Measurements from ENCODE around the gene NRCAM.

NRCAM gene

GRCh38 chr7:108268200-108268820 lies 187.9 kb downstream of the NRCAM start:
- Histone ChIP-seq H3K36me3 (ENCODE audit: control insufficient read depth, insufficient read depth, low read length) (no peaks in the 10 kb centered on the region), H3K9me3 (ENCODE audit: control insufficient read depth, low read length) (no peaks in the 10 kb centered on the region), H3K9ac (no peak overlapping the region), H3K4me1 (peaks cover 11% of the 10 kb centered on the region), H3K4me3 (ENCODE audit: low read depth, low read length) (no peak overlapping the region), H3K27me3 (ENCODE audit: control insufficient read depth, insufficient read depth, low read length) (no peaks in the 10 kb centered on the region), H3K4me2 (ENCODE audit: low read length) (no peak overlapping the region), H2AFZ (no peak overlapping the region), H3K27ac (no peak overlapping the region), H3K79me2 (no peaks in the 10 kb centered on the region)
- no peak for TF ChIP-seq CTCF (IDR thresholded peaks at IDR 0.05)

GRCh38 chr7:108267615-108268014 lies 188.6 kb downstream of the NRCAM start:
- Histone ChIP-seq H3K9ac (no peak overlapping the region), H3K36me3 (ENCODE audit: control insufficient read depth, insufficient read depth, low read length) (no peaks in the 10 kb centered on the region), H3K27me3 (ENCODE audit: control insufficient read depth, insufficient read depth, low read length) (no peaks in the 10 kb centered on the region), H3K4me2 (ENCODE audit: low read length) (no peak overlapping the region), H3K4me1 (peaks cover 11% of the 10 kb centered on the region), H3K79me2 (no peaks in the 10 kb centered on the region), H3K27ac (no peak overlapping the region), H3K4me3 (ENCODE audit: low read depth, low read length) (no peak overlapping the region), H2AFZ (no peak overlapping the region), H3K9me3 (ENCODE audit: control insufficient read depth, low read length) (no peaks in the 10 kb centered on the region)
- TF ChIP-seq CTCF (IDR thresholded peaks at IDR 0.05), result no peak

- Histone ChIP-seq H3K27ac (no peak overlapping the region), H3K9me3 (ENCODE audit: control insufficient read depth, low read length) (no peaks in the 10 kb centered on the region), H3K27me3 (ENCODE audit: control insufficient read depth, insufficient read depth, low read length) (no peaks in the 10 kb centered on the region), H3K9ac (no peak overlapping the region), H3K4me3 (ENCODE audit: low read depth, low read length) (no peak overlapping the region), H2AFZ (no peak overlapping the region), H3K4me1 (peaks cover 11% of the 10 kb centered on the region), H3K79me2 (no peaks in the 10 kb centered on the region), H3K4me2 (ENCODE audit: low read length) (no peak overlapping the region), H3K36me3 (ENCODE audit: control insufficient read depth, insufficient read depth, low read length) (no peaks in the 10 kb centered on the region)
- no peak for TF ChIP-seq CTCF (IDR thresholded peaks at IDR 0.05)
Measured at GRCh38 chr7:108266491-108266890, 189.7 kb downstream of the NRCAM start.

GRCh38 chr7:108266035-108266434 lies 190.2 kb downstream of the NRCAM start:
- Histone ChIP-seq H3K4me2 (ENCODE audit: low read length) (no peak overlapping the region), H2AFZ (no peak overlapping the region), H3K79me2 (no peaks in the 10 kb centered on the region), H3K9ac (no peak overlapping the region), H3K27ac (no peak overlapping the region), H3K36me3 (ENCODE audit: control insufficient read depth, insufficient read depth, low read length) (no peaks in the 10 kb centered on the region), H3K27me3 (ENCODE audit: control insufficient read depth, insufficient read depth, low read length) (no peaks in the 10 kb centered on the region), H3K4me3 (ENCODE audit: low read depth, low read length) (no peak overlapping the region), H3K4me1 (peaks cover 11% of the 10 kb centered on the region), H3K9me3 (ENCODE audit: control insufficient read depth, low read length) (no peaks in the 10 kb centered on the region)
- no peak for TF ChIP-seq CTCF (IDR thresholded peaks at IDR 0.05)

- H3K9me3 ChIP-seq (ENCODE audit: control insufficient read depth, low read length), result no peaks in the 10 kb centered on the region
- no peak overlapping the region for H3K4me3 ChIP-seq (ENCODE audit: low read depth, low read length)
- peaks cover 11% of the 10 kb centered on the region for H3K4me1 ChIP-seq
- TF ChIP-seq CTCF (IDR thresholded peaks at IDR 0.05), result no peak
- H3K79me2 ChIP-seq, result no peaks in the 10 kb centered on the region
- no peak overlapping the region for H3K9ac ChIP-seq
- H3K27me3 ChIP-seq (ENCODE audit: control insufficient read depth, insufficient read depth, low read length), result no peaks in the 10 kb centered on the region
- no peak overlapping the region for H3K27ac ChIP-seq
- H3K4me2 ChIP-seq (ENCODE audit: low read length), result no peak overlapping the region
- H3K36me3 ChIP-seq (ENCODE audit: control insufficient read depth, insufficient read depth, low read length), result no peaks in the 10 kb centered on the region
- H2AFZ ChIP-seq, result no peak overlapping the region
Measured at GRCh38 chr7:108265007-108265406, 191.2 kb downstream of the NRCAM start.

All from parathyroid adenoma (tissue), 2 donors.